SK-N-SH treated with all-trans-retinoic acid at 6 μM for 48 hours (cell line): Measurements from ENCODE around the gene SMIM22.

Source experiments
- ESRRG ChIP-seq: fragments of 250-450 bp; sonication (Bioruptor Pico); IDR thresholded peaks from 2 replicates; pipeline ENCODE4 v1.6.1; 2021; ENCODE audit warnings: mild to moderate bottlenecking
- ISL1 ChIP-seq: fragments of 250-450 bp; sonication (Bioruptor Pico); IDR thresholded peaks from 2 replicates; pipeline ENCODE4 v2.1.2; 2022; ENCODE audit warnings: mild to moderate bottlenecking, moderate library complexity
- PPARA ChIP-seq: fragments of 250-450 bp; sonication (Bioruptor Pico); IDR thresholded peaks from 2 replicates; pipeline ENCODE4 v1.5.0; 2020; ENCODE audit warnings: mild to moderate bottlenecking, borderline replicate concordance
- TOX ChIP-seq: fragments of 250-450 bp; sonication (Bioruptor Pico); IDR thresholded peaks from 2 replicates; pipeline ENCODE4 v1.8.0; 2021; ENCODE audit warnings: mild to moderate bottlenecking, moderate library complexity, borderline replicate concordance
- ZC3H10 ChIP-seq: fragments of 250-450 bp; sonication (Bioruptor Pico); IDR thresholded peaks from 2 replicates; pipeline ENCODE4 v1.5.1; 2021; ENCODE audit warnings: mild to moderate bottlenecking, moderate library complexity
- ZFP30 ChIP-seq: fragments of 450-650 bp; formaldehyde crosslinking; IDR thresholded peaks from 2 replicates; pipeline ENCODE4 v1.5.0; 2022; ENCODE audit warnings: mild to moderate bottlenecking, moderate library complexity
- ZNF565 ChIP-seq: fragments of 450-650 bp; formaldehyde crosslinking; conservative IDR thresholded peaks from 2 replicates; pipeline ENCODE4 v1.5.0; 2020; ENCODE audit warnings: low read depth, mild to moderate bottlenecking, moderate library complexity
- TF ChIP-seq, protein P1 (sequence below): fragments of 250-450 bp; sonication (Bioruptor Pico); IDR thresholded peaks from 2 replicates; pipeline ENCODE4 v1.5.1; 2020; ENCODE audit warnings: low read depth, mild to moderate bottlenecking, moderate library complexity
- TF ChIP-seq, protein P2 (sequence below): fragments of 250-450 bp; sonication (Bioruptor Pico); IDR thresholded peaks from 2 replicates; pipeline ENCODE4 v1.5.1; 2021; ENCODE audit warnings: mild to moderate bottlenecking, moderate library complexity
- TF ChIP-seq, protein P3 (sequence below): fragments of 250-450 bp; sonication (Bioruptor Pico); IDR thresholded peaks from 2 replicates; pipeline ENCODE4 v1.8.0; 2020; ENCODE audit warnings: mild to moderate bottlenecking, moderate library complexity, borderline replicate concordance

DNA sequence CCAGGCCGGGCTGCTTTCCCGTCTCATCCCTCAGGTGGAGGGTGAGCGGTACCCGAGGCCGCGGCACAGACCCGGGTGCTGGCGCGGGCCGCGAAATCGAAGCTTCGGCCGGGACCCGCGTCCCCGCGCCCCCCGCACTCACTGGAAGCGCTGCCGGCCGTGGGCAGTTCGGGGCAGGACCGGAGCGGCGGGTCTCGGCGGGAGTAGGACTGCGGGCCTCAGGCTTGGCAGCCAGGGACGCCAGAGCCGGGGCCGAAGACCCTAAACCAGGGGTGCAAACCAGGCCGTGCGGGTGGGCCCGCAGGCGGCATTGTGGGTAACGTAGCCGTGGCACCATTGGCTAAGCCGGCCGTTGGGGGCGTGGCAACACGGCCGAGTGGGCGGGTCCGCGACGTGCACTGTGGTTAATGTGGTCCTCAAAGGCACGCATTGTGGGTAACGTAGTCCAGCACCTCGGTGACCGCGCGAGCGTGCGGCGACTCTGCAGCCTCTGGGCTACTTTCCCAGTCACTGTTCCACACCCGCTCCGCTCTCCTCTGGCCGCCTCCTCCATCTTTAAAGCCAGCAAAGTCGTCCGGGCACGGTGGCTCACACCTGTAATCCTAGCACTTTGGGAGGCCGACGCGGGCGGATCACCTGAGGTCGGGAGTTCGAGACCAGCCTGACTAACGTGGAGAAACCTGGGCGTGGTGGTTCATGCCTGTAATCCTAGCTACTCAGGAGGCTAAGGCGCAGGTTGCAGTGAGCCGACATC is 28.1 kb upstream of the SMIM22 start, which contains the start of gene ZNF500:
- TF ChIP-seq, protein P1, sequence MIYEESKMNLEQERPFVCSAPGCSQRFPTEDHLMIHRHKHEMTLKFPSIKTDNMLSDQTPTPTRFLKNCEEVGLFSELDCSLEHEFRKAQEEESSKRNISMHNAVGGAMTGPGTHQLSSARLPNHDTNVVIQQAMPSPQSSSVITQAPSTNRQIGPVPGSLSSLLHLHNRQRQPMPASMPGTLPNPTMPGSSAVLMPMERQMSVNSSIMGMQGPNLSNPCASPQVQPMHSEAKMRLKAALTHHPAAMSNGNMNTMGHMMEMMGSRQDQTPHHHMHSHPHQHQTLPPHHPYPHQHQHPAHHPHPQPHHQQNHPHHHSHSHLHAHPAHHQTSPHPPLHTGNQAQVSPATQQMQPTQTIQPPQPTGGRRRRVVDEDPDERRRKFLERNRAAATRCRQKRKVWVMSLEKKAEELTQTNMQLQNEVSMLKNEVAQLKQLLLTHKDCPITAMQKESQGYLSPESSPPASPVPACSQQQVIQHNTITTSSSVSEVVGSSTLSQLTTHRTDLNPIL (CRISPR knock-in tag): no peak
- TF ChIP-seq ISL1: no peak
- TF ChIP-seq ZFP30 (CRISPR knock-in tag): no peak
- no peak for TF ChIP-seq PPARA (CRISPR knock-in tag)
- TF ChIP-seq ZC3H10: no peak
- TF ChIP-seq, protein P2, sequence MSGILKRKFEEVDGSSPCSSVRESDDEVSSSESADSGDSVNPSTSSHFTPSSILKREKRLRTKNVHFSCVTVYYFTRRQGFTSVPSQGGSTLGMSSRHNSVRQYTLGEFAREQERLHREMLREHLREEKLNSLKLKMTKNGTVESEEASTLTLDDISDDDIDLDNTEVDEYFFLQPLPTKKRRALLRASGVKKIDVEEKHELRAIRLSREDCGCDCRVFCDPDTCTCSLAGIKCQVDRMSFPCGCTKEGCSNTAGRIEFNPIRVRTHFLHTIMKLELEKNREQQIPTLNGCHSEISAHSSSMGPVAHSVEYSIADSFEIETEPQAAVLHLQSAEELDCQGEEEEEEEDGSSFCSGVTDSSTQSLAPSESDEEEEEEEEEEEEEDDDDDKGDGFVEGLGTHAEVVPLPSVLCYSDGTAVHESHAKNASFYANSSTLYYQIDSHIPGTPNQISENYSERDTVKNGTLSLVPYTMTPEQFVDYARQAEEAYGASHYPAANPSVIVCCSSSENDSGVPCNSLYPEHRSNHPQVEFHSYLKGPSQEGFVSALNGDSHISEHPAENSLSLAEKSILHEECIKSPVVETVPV (CRISPR knock-in tag): no peak
- TF ChIP-seq ZNF565 (CRISPR knock-in tag): no peak
- TF ChIP-seq, protein P3, sequence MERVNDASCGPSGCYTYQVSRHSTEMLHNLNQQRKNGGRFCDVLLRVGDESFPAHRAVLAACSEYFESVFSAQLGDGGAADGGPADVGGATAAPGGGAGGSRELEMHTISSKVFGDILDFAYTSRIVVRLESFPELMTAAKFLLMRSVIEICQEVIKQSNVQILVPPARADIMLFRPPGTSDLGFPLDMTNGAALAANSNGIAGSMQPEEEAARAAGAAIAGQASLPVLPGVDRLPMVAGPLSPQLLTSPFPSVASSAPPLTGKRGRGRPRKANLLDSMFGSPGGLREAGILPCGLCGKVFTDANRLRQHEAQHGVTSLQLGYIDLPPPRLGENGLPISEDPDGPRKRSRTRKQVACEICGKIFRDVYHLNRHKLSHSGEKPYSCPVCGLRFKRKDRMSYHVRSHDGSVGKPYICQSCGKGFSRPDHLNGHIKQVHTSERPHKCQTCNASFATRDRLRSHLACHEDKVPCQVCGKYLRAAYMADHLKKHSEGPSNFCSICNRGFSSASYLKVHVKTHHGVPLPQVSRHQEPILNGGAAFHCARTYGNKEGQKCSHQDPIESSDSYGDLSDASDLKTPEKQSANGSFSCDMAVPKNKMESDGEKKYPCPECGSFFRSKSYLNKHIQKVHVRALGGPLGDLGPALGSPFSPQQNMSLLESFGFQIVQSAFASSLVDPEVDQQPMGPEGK (CRISPR knock-in tag): no peak
- no peak for TF ChIP-seq ESRRG (CRISPR knock-in tag)
- TF ChIP-seq TOX (CRISPR knock-in tag): no peak
